Dedifferentiated amniotic fluid mesenchymal stem cell (primary cell): ENCODE results near the gene MEGF9.

Experiments used
- DNase-seq: peaks from one replicate; pipeline ENCODE4 v3.0.0-alpha.2; 2016; ENCODE audit errors: extremely low spot score

The MEGF9 gene

DNA sequence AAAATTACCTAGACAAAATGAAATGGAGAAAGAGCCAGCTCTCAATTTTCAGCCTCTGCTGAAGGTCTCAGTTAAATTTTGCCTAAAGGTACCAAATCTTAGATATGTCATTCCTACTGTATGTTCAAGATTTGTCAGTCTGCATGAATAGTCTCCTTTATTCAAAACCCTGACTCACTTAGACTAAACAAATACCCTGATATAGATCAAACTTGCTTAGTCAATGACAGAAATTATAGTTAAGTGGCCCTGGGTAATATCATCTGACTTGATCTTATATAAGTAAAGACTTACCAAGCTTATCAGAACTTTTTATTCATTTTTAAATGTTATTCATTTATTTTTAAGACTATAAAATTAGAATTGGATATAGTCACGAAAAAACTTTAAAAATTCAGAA is 12.2 kb downstream of the MEGF9 start:
- DNase-seq = no peak

- DNase-seq = no peak
Measured at GRCh38 chr9:120701248-120701647, 13.0 kb downstream of the MEGF9 start.

DNA sequence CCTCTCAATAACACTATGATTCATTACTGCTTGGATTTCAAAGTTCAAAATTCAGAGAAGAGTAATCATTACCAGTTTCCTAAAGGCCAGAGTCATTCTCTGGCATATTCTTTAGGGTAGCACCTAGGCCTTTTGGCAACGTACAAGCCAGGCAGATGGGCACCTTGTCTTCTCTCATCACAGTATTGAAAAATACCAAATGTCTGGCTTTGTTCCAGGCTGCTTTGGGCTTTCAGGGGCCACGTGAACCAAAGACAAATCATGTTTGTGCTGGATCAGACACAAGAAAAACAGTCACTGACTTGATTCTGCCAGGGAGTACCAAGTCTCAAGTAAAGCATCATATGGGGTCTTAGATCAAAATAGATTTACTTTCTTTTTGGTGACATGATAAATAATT is 15.5 kb downstream of the MEGF9 start:
- no peak for DNase-seq

GRCh38 chr9:120697448-120697847 is 16.8 kb downstream of the MEGF9 start:
- DNase-seq = no peak

- DNase-seq = no peak
Measured at GRCh38 chr9:120696551-120697230, 17.6 kb downstream of the MEGF9 start.

DNA sequence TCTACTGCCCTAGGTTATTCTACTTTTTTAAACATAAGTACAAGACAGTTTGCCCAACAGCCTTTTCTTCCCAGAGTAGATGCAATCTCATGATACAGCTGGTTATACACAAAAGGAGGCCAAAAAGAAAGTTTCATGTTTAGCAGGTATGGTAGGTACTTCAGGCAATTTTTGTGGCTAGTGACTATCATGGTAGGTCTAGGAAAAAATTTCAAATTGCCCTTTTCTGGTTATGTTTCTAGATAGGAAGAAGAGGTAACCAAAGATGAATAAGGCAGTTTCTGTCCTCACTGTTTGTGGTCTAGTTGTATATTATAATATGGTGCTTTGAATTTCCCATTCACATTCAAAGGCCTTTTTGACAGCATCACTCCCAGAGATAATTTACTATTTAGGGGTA is 19.7 kb downstream of the MEGF9 start:
- DNase-seq = no peak

DNA sequence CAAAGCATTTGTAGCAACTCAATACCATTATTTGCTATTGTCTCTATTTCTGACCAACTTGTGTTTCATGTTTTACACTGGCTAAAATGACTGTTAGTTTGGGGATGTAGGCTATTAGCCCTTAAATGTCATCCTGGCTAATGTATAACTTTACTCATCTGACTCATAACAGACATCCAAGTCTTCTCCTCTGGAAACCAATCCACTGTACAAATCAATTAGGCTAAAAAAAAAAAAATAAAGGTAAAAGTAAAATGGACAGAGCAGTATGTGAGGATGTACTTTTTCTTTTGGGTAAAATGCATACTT is 20.6 kb downstream of the MEGF9 start:
- DNase-seq = no peak

DNA sequence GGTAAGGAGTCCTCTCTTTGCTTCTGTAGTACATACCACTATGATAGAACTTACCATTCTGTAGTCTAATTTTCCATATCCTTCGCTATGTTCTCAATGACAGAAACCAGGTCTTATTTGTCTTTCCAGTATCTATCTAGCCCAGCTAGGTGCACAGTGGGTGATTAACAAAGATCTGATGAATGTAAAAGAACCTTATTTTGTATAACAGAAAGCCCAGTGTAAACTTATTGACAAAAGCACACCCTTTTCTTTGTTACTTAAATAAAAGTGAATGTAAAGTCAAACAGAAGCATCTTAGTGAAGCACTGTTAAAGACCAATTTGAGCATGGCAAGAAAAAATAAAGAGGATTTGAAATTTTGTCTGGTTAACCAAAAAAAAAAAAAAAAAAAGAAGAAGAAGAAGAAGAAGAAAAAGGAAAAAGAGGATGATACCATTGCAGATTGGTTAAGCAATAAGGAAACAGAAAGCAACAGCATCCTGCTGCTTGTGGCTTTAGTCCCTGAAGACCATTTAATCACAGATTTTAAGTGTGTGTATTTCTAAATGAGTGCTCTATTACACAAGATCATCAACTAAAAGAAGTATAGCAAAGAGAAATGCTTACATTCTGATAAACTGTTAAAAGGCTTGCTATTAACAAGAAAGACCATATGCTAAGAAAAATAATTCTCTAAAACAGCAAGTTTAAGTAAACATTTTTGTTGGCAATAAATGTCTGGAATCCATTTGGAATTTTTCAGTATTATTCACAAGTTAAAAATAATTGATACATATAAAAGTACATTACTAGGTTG is 21.2 kb downstream of the MEGF9 start:
- no peak for DNase-seq

GRCh38 chr9:120690372-120690771 is 23.9 kb downstream of the MEGF9 start:
- no peak for DNase-seq

DNA sequence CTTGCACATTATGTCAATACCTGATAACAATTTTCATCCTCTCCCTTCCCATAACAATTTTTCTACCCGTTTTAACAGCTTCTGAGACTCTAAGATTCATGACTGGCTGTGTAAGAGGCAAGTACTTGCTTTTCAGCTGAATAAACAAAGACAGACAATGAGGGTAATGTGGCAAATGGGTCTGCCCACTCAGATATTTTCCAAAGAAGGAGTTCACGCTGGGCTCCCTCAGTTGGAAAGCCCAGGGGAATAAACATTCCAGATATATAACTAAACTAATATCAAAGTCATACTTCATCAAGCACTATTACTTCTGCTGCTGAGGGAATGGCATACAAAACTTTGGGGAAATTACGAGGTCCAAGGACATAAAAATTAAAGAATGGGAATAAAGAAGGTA is 24.4 kb downstream of the MEGF9 start:
- DNase-seq = no peak

DNA sequence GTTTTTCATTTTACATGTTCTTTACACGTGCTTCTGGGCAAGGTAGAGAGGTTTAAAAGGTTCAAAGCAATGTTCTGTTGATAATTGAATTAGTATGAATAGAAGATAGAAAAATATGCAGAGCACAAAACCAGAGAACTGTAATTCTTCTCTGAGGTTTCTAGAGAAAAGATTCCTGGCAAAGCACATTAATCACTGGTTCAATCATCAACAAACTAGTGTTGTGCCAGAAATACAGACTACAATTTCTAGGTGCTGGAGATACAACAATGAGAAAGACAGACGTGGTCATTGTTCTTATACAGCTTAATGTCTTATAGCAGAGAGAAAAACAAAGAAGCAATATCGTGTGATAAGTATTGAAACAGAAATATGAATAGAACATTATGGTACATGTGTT is 25.5 kb downstream of the MEGF9 start:
- no peak for DNase-seq

GRCh38 chr9:120683150-120683549 is 31.1 kb downstream of the MEGF9 start:
- no peak for DNase-seq

GRCh38 chr9:120681121-120681520 is 33.1 kb downstream of the MEGF9 start:
- no peak for DNase-seq

DNA sequence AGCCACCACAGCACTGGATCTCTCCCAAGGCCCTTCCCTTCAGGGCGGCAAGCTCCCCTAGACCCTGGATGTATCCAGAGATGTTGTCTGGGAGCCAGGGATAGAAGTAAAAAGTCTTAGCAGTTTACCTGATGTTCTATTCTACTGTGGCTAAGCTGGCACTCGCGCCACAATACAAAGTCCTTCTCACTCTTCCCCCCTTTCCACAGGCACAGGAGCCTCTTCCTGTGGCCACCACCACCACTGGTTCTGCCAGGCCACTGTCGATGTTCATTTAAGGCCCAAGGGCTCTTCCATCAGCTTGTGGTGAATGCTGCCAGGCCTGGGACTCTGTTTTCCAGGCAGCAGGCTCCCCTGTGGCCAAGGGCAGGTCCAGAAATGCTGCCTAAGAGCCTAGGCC is 33.7 kb downstream of the MEGF9 start:
- DNase-seq = no peak

DNA sequence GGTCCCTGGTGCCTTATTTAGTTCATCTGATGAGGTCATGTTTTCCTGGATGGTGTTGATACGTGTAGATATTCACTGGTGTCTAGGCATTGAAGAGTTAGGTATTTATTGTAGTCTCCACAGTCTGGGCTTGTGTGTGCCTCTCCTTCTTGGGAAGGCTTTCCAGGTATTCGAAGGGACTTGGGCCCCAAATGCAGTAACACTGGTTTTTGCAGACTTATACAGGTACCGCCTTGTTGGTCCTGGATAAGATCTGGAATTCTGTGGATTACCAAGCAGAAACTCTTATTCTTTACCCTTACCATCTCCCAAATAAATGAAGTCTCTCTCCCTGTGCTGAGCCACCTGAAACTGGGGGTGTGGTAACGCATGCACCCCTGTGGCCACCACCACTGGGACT is 34.1 kb downstream of the MEGF9 start:
- DNase-seq = no peak

DNA sequence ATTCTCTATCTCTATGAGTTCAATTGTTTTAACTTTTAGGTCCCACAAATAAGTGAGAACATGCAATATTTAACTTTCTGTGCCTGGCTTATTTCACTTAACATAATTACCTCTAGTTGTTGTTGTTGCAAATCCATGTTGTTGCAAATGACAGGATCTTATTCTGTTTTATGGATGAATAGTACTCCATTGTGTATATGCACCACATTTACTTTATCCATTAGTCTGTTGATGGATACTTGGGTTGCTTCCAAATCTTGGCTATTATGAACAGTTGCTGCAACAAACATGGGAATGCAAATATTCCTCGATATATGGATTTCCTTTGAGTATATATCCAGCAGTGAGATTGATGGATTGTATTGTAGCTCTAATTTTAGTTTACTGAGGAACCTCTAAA is 36.3 kb downstream of the MEGF9 start:
- no peak for DNase-seq

DNA sequence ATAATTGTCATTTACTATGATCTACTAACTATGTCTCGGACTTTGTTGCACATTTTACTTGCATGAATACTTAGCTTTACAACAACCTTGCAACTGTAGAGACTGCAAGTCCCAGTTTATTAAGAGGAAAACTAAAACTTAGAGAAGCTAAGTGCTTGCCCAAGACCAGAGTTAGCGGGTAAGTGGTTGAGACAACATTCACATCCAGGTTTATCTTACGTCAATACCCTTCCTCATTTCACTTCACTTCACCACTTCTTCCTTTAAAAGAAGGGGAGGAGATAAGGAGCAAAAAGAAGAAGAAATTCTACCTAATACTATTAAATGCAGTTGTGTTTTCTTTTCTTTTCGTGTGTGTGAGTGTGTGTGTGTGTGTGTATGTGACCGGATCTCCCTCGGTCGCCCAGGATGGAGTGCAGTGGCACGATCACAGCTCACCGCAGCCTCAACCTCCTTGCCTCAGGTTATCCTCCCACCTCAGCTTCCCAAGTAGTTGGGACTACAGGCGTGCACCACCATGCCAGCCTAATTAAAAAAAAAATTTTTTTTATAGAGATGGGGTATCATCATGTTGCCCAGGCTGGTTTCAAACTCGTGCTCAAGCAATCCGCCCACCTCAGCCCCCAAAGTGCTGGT is 37.4 kb downstream of the MEGF9 start:
- DNase-seq = no peak

DNA sequence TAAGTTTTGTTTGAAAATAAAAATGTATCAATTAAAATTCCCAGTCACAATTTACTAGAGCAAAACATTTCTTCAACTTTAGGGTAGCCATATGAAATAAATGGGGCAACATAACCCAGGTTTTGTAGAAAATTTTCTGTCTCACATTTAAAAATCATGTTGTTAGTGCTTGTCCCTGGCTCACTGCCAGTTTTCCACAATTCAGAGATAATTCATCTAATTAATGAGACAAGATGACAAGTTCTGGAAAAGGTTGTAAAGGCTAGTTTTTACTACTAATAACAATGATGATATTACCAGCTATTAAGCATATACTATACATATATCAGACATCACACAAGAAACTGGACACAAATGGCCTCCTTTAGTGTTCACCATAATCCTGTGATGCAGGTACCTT is 45.9 kb downstream of the MEGF9 start:
- DNase-seq = no peak

DNA sequence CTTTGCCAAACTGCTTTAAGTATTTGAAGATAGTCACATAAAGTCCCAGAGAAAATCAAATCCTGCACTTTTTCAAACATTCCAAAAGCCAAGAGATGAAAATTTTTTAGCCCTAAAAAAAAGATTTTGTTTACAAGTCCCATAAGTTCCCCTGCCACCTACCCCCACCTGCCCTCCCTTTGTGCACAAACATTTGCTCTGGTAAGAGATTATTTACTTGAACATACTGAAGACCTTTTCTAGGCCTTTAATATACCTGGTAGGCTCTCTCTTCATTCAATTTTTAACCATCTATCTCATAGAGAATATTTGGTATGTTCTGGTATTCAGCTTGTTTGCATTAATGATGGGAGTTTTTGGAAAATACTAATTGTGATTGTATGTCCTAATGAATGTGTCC is 50.3 kb downstream of the MEGF9 start:
- no peak for DNase-seq

GRCh38 chr9:120663380-120663779 is 50.9 kb downstream of the MEGF9 start:
- no peak for DNase-seq

DNA sequence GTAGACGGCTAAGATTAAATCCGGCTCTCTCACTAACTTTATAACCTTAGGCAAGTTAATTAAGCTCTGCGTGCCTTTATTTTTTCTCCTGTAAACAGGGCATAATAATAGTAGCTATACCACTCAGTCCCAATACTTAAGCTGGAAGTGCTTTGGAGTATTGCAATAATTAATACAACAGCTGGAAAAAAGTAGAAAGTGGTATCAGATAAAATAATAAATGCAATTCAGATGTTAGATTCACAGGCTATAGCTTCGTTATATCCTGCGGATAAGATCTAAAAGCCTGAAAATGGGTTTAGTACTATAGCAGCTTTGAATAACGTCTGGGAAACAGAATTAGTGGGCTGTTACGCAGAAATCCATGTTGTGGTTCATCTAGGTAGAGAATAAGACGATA is 51.8 kb downstream of the MEGF9 start:
- DNase-seq = no peak

GRCh38 chr9:120659676-120660075 is 54.6 kb downstream of the MEGF9 start:
- DNase-seq = no peak

DNA sequence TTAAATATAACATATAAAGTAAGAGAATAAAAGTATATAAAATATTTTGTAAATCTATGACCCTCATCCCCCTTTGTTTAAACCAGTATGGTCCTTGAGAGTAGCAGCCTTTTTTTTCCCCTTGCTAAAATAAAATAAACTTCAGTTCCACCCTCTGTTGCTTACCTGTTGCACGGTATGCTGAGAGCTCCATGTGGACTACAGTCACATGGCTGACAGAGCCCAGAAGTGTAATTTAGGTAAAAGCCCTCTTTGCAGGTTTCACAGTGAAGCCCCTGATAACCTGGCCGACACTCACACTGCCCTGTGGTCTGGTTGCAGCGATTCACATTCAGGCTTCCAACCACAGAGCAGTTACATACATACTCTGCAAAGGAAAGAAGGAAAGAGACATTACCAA is 55.1 kb downstream of the MEGF9 start:
- DNase-seq = no peak
